ENCODE results near the gene TCF15.

- TF ChIP-seq CTCF (IDR thresholded peaks at IDR 0.05) = no peak
- TF ChIP-seq EP300 (IDR thresholded peaks at IDR 0.05) = no peak
Observed at GRCh38 chr20:568097-568652, 41.9 kb downstream of the TCF15 start.

All from esophagus muscularis mucosa (tissue), 3 donors.